GM10266 (cell line): ENCODE measurements around the gene CPT1C.

Experiments used
- DNase-seq: peaks from one replicate; pipeline ENCODE4 v3.0.0; 2012; ENCODE audit errors: extremely low spot score
- CTCF ChIP-seq: IDR thresholded peaks from 2 replicates; pipeline ENCODE4 v1.5.1; 2012; ENCODE audit warnings: mild to moderate bottlenecking, low read depth; ENCODE audit not compliant: control insufficient read depth, insufficient read depth; ENCODE audit errors: missing control alignments

CPT1C gene

GRCh38 chr19:49672131-49672919 is 18.6 kb upstream of the CPT1C start:
- peak; percentile 98 for TF ChIP-seq CTCF
- peak; percentile 92 for DNase-seq

GRCh38 chr19:49676136-49676783 is 14.7 kb upstream of the CPT1C start:
- DNase-seq, result peak; percentile 83

GRCh38 chr19:49676784-49677230 is 14.1 kb upstream of the CPT1C start:
- no peak for TF ChIP-seq CTCF
- DNase-seq, result peak; percentile 98

More at GRCh38 chr19:49676136-49676783, 14.7 kb upstream of the CPT1C start:
- no peak for TF ChIP-seq CTCF

GRCh38 chr19:49677231-49677900 is 13.6 kb upstream of the CPT1C start, which contains the start of gene PRMT1:
PRMT1 (plus strand) TSS chr19:49677271; CDS start chr19:49677281, 10 bp downstream.
- no peak for DNase-seq
- TF ChIP-seq CTCF, result no peak

- DNase-seq, result peak; percentile 84
- TF ChIP-seq CTCF, result peak; percentile 70
These were observed 12.8 kb upstream of the CPT1C start for GRCh38 chr19:49677901-49678674.

GRCh38 chr19:49678985-49679770 is 11.7 kb upstream of the CPT1C start:
- no peak for DNase-seq
- TF ChIP-seq CTCF, result no peak
